PC-3 (cell line): Measurements from ENCODE around the gene STK39. TPM values are rescaled to one million over a fixed set of nuclear protein-coding genes. Genes with fewer than 3 reads are reported as not detected.

Source experiments
- ATAC-seq: fragments of 200-7000 bp; cut with Tn5 transposase; 2 replicates; pipeline ENCODE4 v1.9.1; 2020; ENCODE audit warnings: mild to moderate bottlenecking, moderate library complexity
- BruUV-seq: library from RNA; stranded (reverse); fragments of 400-500 nt; replicated peaks from 2 replicates; lab custom pipeline; 2021; lab: Mats Ljungman, UMichigan
- CTCF ChIA-PET: fragments of 300-600 bp; sonication (Branson Sonifier 250); formaldehyde crosslinking; loops from one replicate; lab custom pipeline; 2022; ENCODE audit warnings: antibody characterized with exemption; lab: Charles Lee
- POLR2A ChIA-PET: fragments of 300-600 bp; sonication (Branson Sonifier 250); formaldehyde crosslinking; loops from one replicate; lab custom pipeline; 2022; ENCODE audit warnings: antibody characterized with exemption; ENCODE audit not compliant: unreplicated experiment; lab: Charles Lee
- DNase-seq: peaks from one replicate; pipeline ENCODE4 v3.0.0-alpha.2; 2015
- H2AFZ ChIP-seq: fragments of 300-600 bp; sonication (generic); 2 replicates; pipeline ENCODE4 v1.6.0; 2016; ENCODE audit warnings: antibody characterized with exemption, low read length
- H3F3A ChIP-seq: fragments of 300-600 bp; sonication (generic); one replicate; pipeline ENCODE4 v1.6.0; 2017; ENCODE audit warnings: antibody characterized with exemption, low read length, control low read depth, mild to moderate bottlenecking; ENCODE audit not compliant: unreplicated experiment
- H3K27ac ChIP-seq: fragments of 300-600 bp; sonication (generic); 2 replicates; pipeline ENCODE4 v1.5.1; 2016; ENCODE audit warnings: mild to moderate bottlenecking, low read length
- H3K27me3 ChIP-seq: fragments of 300-600 bp; sonication (generic); 2 replicates; pipeline ENCODE4 v1.6.1; 2016; ENCODE audit warnings: low read length, mixed read lengths
- H3K36me3 ChIP-seq: fragments of 300-600 bp; sonication (generic); 2 replicates; pipeline ENCODE4 v1.6.1; 2016; ENCODE audit warnings: low read depth, mixed run types, low read length, mixed read lengths
- H3K4me1 ChIP-seq: fragments of 300-600 bp; sonication (generic); 2 replicates; pipeline ENCODE4 v1.5.1; 2016; ENCODE audit warnings: low read length; ENCODE audit not compliant: insufficient read depth
- H3K4me2 ChIP-seq: fragments of 300-600 bp; sonication (generic); 2 replicates; pipeline ENCODE4 v1.6.0; 2016; ENCODE audit warnings: low read length
- H3K4me3 ChIP-seq: fragments of 300-600 bp; sonication (generic); 2 replicates; pipeline ENCODE4 v1.5.1; 2016; ENCODE audit warnings: mild to moderate bottlenecking, low read length, mixed read lengths
- H3K79me2 ChIP-seq: fragments of 300-600 bp; sonication (generic); 2 replicates; pipeline ENCODE4 v1.6.1; 2017; ENCODE audit warnings: low read length, mixed read lengths
- H3K9ac ChIP-seq: fragments of 300-600 bp; sonication (generic); 2 replicates; pipeline ENCODE4 v1.6.0; 2016; ENCODE audit warnings: mild to moderate bottlenecking, low read length
- H3K9me2 ChIP-seq: fragments of 300-600 bp; sonication (generic); replicated peaks from 2 replicates; pipeline ENCODE4 v1.6.1; 2016; ENCODE audit warnings: mixed run types, low read length, mixed read lengths
- H3K9me3 ChIP-seq: fragments of 300-600 bp; sonication (generic); 2 replicates; pipeline ENCODE4 v1.6.1; 2016; ENCODE audit warnings: low read length, mixed read lengths
- H4K20me1 ChIP-seq: fragments of 300-600 bp; sonication (generic); 2 replicates; pipeline ENCODE4 v1.6.1; 2016; ENCODE audit warnings: low read length, mixed read lengths
- EZH2 ChIP-seq: fragments of 300-600 bp; sonication (generic); IDR thresholded peaks from one replicate; pipeline ENCODE4 v1.6.1; 2017; ENCODE audit warnings: antibody characterized with exemption, mild to moderate bottlenecking, low read length; ENCODE audit not compliant: unreplicated experiment
- EZH2phosphoT487 ChIP-seq: fragments of 300-600 bp; sonication (generic); IDR thresholded peaks from 2 replicates; pipeline ENCODE4 v1.6.1; 2018; ENCODE audit warnings: mild to moderate bottlenecking, antibody characterized with exemption, low read length, borderline replicate concordance
- intact Hi-C: fragments of 100-400 bp; cut with micrococcal nuclease; formaldehyde crosslinking; loops from 2 replicates; pipeline ENCODE4 v1.9.0; 2023
- total RNA-seq: library from RNA; depleted of rRNA; stranded (reverse); fragments of >200 nt; gene quantifications from 2 replicates; pipeline ENCODE4 v1.2.3, GENCODE V29; 2014
- TF ChIP-seq, protein P1 (sequence below): fragments of 300-600 bp; sonication (generic); conservative IDR thresholded peaks from 2 replicates; pipeline ENCODE4 v1.5.1; 2017; ENCODE audit warnings: antibody characterized with exemption, low read depth, mild to moderate bottlenecking, low read length

STK39 gene
- total RNA-seq, 1 experiment from 2014 or later, result 17.9 TPM

DNA sequence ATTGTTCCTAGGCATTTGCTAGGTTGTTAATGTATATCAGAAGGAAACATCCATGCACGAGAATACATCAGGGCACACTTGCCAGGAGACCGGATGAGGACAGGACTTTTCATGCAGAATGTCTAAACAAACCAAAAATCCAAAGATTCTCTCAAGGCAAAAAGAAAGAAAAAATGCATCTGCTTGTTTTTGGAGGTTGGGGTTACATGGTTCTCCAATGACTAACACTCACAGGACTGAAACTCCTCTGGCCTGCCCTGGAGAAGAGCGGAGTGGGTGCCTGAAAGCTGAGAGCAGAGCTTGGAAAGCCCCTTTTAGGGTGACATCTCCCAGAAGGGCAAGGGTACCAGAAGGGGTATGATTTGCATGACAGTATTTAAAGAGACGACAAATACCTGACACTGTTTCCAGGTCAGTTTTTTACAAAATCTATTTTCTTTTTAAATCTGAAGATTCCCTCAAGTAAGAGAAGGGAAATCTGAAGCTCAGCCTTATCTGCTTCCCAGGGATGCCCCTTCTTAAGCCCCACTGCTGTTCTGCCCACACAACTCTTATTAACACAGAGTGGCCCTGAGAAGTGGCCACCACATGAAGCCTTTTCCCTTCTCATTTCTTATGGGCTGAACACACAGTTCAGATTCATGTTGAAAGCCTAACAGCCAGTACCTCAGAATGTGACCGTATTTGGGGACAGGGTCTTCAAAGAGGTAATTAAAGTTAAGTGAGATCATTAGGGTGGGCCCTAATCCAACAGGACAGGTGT lies 216.4 kb downstream of the STK39 start:
- Histone ChIP-seq H3K27ac (no peak overlapping the region), H4K20me1 (no peaks in the 10 kb centered on the region), H3K27me3 (no peaks in the 10 kb centered on the region), H3K9ac (no peak overlapping the region), H3K4me1 (peaks cover 3% of the 10 kb centered on the region; the same call in 1 of the 2 replicates), H3K36me3 (no peaks in the 10 kb centered on the region), H2AFZ (no peak overlapping the region), H3K9me3 (no peaks in the 10 kb centered on the region), H3K79me2 (no peaks in the 10 kb centered on the region), H3K4me3 (no peak overlapping the region), H3K9me2 (no peaks in the 10 kb centered on the region), H3K4me2 (no peak overlapping the region), H3F3A (no peaks in the 10 kb centered on the region)
- TF ChIP-seq EZH2 (no peak), EZH2phosphoT487 (no peak)
- TF ChIP-seq, protein P1, sequence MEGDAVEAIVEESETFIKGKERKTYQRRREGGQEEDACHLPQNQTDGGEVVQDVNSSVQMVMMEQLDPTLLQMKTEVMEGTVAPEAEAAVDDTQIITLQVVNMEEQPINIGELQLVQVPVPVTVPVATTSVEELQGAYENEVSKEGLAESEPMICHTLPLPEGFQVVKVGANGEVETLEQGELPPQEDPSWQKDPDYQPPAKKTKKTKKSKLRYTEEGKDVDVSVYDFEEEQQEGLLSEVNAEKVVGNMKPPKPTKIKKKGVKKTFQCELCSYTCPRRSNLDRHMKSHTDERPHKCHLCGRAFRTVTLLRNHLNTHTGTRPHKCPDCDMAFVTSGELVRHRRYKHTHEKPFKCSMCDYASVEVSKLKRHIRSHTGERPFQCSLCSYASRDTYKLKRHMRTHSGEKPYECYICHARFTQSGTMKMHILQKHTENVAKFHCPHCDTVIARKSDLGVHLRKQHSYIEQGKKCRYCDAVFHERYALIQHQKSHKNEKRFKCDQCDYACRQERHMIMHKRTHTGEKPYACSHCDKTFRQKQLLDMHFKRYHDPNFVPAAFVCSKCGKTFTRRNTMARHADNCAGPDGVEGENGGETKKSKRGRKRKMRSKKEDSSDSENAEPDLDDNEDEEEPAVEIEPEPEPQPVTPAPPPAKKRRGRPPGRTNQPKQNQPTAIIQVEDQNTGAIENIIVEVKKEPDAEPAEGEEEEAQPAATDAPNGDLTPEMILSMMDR, result no peak
- no TSS peak for BruUV-seq
- CTCF ChIA-PET, result no interaction called here
- DNase-seq, result no peak
- intact Hi-C loops, result no loop called here
- POLR2A ChIA-PET, result interaction anchor here (0.6 kb wide), 1 partner anchor 13 kb away, joined by 3 read pairs; no protein-coding TSS in a partner anchor
- ATAC-seq, result no peak

GRCh38 chr2:168029071-168029470 lies 218.3 kb downstream of the STK39 start:
- no peak overlapping the region for H3K9ac ChIP-seq
- no peaks in the 10 kb centered on the region for H3K79me2 ChIP-seq
- H3K9me3 ChIP-seq, result no peaks in the 10 kb centered on the region
- no TSS peak for BruUV-seq
- H3K4me1 ChIP-seq, result peaks cover 3% of the 10 kb centered on the region; the same call in 1 of the 2 replicates
- no peak for ATAC-seq
- ChIA-PET CTCF (no interaction called here), POLR2A (no interaction called here)
- H3K36me3 ChIP-seq, result no peaks in the 10 kb centered on the region; the same call in 1 of the 2 replicates
- intact Hi-C loops, result no loop called here
- no peak overlapping the region for H3K4me3 ChIP-seq
- DNase-seq, result no peak
- no peak overlapping the region for H2AFZ ChIP-seq
- no peaks in the 10 kb centered on the region for H3K27me3 ChIP-seq
- H4K20me1 ChIP-seq, result no peaks in the 10 kb centered on the region
- TF ChIP-seq, protein P1, result no peak
- TF ChIP-seq EZH2, result no peak
- TF ChIP-seq EZH2phosphoT487, result no peak
- no peaks in the 10 kb centered on the region for H3K9me2 ChIP-seq
- H3K27ac ChIP-seq, result no peak overlapping the region
- H3F3A ChIP-seq, result no peaks in the 10 kb centered on the region
- H3K4me2 ChIP-seq, result no peak overlapping the region

DNA sequence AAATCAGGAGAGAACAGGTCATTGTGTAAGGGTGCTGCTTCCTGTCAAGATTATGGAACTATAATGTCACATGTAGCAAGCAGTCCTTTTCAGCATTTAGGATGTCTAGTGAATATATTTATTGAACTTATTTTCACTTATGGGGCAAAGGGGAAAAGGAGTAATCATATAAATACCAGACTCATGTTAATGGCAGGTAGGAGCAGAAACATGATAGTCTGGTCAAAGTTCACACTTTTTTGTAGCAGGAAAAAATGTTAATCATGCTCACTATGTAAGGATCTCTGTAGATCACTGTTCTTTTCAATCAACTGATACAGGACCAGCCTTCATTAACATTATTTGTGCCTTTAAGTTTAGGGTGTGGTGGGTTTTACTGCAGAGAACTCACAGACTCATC lies 219.0 kb downstream of the STK39 start:
- H3F3A ChIP-seq, result no peaks in the 10 kb centered on the region
- DNase-seq, result no peak
- no peak for ATAC-seq
- H3K27ac ChIP-seq, result no peak overlapping the region
- H3K4me3 ChIP-seq, result no peak overlapping the region
- H3K9ac ChIP-seq, result no peak overlapping the region
- intact Hi-C loops, result no loop called here
- ChIA-PET POLR2A (no interaction called here), CTCF (interaction anchor here (0.6 kb wide), 1 partner anchor 706 kb away, joined by 3 read pairs; no protein-coding TSS in a partner anchor)
- H2AFZ ChIP-seq, result no peak overlapping the region
- H3K79me2 ChIP-seq, result no peaks in the 10 kb centered on the region
- no peaks in the 10 kb centered on the region for H3K27me3 ChIP-seq
- H3K36me3 ChIP-seq, result no peaks in the 10 kb centered on the region; the same call in 1 of the 2 replicates
- no TSS peak for BruUV-seq
- H3K9me2 ChIP-seq, result no peaks in the 10 kb centered on the region
- H3K9me3 ChIP-seq, result no peaks in the 10 kb centered on the region
- no peak overlapping the region for H3K4me2 ChIP-seq
- TF ChIP-seq, protein P1, result no peak
- TF ChIP-seq EZH2 (no peak), EZH2phosphoT487 (no peak)
- H4K20me1 ChIP-seq, result no peaks in the 10 kb centered on the region
- H3K4me1 ChIP-seq, result peaks cover 3% of the 10 kb centered on the region; the same call in 1 of the 2 replicates
